HG02610 (cell line): ENCODE measurements around the gene RAD9A.
A peak's percentile ranks its signal among the peaks of the same experiment; 100 is the strongest.

Experiments used
- ATAC-seq: cut with Tn5 transposase; IDR thresholded peaks from one replicate; pipeline ENCODE4 v1.9.1; 2021; ENCODE audit warnings: mild to moderate bottlenecking, moderate library complexity; ENCODE audit not compliant: unreplicated experiment

The RAD9A gene

DNA sequence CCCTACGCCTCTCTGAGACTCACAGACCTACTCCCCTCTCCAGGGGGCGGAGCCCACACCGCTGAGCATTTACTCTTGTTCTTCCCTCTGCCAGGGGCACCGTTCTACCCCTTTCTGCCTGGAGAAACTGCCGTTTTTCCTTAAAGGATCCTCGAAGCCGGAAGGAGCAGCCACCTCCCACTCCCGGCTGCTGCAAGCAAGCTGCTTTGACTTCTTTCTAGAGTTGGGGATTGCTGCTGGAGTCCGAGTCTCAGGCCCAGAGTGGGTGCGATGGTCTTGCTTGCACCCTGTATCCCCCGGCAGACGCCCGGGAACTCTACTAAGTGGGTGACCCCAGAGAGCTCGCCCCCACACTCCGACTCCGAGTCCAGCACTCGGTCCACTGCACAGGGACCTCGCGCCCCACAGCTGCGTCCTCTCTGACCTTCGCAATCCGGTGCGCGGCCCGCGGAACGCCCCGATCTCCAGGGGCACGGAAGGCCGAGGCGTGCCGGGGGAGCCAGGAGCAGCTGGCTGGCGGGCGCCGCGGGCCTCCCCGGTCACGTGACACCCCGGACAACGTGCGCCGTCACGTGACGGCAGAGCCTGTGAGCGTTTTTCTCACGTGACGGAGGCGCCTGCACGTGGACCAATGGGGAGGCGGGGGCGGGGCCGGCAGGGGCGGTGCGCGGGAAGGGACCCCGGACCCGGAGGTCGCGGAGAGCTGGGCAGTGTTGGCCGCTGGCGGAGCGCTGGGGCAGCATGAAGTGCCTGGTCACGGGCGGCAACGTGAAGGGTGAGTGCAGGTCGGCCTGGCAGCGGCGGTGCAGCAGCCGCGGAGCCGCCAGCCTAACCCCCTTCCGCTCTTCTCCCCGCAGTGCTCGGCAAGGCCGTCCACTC lies at the start of gene RAD9A:
TSS of gene RAD9A (plus strand) at position 683 of the 879 bp plus-strand sequence. CDS start at position 742, 59 bp downstream.
- peak; percentile 49 for ATAC-seq

DNA sequence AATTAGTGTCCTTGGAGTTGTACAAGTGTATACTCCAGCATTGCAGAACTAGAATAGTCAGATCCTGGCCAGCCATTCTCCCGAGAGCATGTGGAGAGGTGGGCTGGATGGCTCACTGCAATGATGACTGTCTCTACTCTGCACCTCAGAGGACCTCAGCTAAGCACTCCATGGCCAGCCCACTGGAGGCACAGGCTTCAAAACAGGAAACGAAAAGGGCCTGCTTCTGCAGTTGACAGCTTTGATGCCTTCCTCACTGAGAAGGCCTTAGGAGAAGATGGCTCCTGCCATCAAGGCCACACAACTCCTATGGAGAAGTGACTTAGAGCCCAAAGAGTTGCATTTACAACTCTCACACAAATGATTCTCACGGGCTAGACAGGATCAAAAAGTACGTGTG lies 47.5 kb upstream of the RAD9A start:
- ATAC-seq = no peak

DNA sequence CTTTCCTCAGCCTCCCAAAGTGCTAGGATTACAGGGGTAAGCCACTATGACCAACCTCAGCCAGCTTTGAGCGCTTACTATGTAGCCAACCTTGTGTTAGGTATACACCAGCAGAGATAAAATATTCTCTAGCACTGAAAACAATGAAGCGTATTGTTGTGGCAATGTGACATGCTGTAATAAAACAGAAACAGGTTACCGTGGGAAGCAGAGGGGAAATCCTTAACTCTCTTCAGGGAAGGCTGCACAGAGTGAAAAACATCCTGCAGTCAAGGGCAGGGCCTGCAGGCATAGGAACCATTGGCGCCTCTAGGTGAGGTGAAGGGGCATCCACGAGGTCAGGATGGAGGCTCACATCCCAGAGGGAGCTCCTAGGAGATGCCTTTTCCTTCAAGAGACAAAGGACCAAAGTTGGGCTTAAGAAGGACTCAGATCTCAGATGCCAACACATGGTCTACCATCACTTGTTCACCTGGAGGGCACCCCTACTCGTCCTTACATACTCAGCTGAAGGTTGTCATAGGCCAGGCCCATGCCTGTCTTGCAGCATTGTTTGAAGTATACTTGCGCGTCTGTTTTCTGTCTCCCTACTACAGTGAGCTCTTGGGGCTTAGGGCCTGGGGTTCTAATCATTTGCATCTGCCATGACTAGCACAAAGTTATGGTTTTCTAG lies 46.4 kb upstream of the RAD9A start:
- ATAC-seq = peak; percentile 55

DNA sequence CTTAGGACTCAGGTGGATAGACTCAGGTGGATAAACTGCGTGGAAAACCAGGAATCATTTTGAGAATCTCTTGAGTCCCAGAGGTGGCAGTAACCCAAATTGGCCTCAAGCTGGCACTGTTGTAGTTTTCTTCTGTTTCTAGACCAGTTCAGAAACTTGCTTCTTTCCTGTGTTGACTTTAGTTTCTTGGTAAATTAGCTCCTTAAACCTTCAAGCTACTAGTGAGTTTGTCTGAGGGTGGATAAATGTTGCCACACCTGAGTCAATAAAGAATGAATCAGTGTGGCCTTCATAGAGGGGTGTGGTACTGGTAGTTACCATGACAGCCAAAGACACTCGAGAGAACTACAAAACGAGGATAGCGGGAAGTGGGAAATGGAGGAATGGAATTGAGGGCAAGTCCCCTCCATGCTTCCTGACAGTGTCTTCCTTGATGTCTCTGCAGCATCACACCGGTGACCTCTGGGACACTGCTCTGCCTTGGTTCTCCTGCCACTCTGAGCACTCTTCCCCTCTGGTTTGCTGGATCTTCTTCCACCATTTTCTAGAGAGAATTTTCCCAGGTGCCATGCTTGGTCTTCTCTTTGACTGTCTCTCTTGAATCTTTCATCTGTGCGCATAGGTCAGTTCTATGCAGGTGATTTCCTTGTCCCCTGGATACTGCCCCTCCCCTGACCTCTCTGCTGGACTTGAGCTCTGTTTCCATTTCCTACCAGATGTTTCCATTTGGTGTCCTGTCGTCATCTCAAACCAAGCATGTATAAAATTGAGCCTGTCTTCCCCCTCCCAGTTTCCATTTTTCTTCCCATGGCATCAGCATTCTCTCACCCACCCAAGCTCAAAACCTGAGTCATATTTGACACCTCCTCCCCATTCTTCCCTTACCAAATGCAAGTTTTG lies 45.6 kb upstream of the RAD9A start:
- ATAC-seq = no peak

DNA sequence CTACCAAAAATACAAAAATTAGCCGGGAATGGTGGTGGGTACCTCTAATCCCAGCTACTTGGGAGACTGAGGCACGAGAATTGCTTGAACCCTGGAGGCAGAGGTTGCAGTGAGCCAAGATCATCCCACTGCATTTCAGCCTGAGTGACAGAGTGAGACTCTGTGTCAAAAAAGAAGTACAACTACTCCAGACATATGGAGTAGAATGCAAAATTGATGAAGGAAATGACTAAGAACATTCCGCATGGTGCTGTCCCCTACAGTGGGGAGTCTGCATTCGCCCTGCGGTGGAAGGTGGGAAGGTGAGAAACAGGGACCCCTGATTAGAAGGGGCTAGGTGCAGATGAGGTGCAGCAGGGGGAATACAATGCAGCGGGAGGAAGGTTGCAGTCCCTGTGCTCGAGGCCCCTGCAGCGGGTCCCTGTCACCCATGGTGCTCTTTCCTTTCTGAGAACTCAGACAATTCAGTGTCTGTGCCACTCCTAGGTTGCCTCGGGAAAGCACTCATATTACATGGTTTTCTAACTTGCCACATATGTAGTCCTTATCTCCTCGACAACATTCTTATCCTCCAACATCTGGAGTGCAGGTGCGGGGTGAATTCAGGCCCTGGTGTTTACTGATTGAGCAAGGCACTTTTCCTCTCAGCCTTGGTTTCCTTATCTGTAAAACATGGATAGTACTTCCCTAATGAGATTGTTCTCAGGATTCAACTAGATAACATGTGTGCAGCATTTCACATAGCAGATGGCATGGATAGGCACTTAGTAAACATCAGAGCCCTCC lies 43.6 kb upstream of the RAD9A start:
- no peak for ATAC-seq

DNA sequence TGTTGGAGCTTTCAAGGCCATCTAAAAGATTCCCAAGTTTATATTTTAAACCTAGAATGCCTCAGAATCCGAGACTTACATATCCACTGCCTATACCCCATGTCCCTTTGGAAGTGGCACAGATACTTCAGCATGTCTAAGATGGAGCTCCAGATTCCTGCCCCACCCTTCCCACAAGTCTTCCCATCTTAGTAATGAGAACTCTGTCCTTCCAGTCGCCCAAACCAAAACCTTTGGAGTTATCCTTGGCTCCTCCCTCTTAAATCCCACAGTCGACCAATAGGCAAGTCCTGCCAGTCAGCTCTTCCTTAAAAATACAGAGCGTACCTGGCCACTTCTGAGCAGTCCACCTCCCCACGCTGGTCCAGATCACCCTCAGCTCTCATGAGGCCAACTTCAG lies 42.8 kb upstream of the RAD9A start:
- ATAC-seq = no peak

DNA sequence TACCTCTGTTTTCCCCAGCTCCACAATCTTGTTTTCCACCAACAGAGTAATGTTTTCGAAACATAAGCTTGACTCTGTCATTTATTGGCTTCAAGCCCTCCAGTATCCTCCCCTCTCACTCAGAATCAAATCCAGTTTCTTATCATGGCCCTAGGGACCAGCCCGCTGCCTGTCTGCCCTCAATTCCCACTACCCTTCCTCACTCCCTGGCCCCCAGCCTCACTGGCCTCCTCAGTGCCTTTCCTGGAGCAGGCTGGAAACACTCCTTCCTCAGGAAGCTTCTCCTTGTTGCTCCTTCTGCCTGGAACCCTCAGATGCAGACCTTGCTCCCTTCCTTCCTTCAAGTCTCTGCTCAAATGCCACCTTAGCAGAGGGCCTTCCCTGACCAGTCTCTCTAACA lies 42.3 kb upstream of the RAD9A start:
- no peak for ATAC-seq

DNA sequence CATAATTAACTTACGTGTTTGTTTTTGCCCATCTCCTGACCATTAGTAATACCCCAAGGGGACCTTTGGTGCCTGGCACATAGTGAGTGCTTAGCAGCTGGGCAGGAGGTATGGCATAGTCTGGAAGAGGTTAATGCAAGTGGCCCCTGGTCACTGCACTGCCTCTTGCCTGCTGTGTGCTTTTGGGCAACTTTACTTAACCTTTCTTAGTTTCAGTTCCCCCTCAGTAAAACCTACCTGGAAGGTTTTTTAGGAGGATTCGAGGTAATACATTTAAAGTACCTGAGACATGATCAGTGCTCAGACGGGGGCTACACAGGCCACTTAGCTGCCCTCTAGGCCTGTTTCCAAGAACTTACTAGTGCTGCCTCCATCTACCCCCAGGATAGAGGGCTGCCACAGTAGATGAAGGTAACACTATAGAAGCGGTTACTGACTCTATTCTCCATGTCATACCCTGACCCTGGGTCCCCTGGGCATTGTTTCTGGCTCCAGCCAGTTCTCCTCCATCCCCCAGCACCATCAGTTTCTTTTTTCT lies 41.8 kb upstream of the RAD9A start:
- no peak for ATAC-seq

DNA sequence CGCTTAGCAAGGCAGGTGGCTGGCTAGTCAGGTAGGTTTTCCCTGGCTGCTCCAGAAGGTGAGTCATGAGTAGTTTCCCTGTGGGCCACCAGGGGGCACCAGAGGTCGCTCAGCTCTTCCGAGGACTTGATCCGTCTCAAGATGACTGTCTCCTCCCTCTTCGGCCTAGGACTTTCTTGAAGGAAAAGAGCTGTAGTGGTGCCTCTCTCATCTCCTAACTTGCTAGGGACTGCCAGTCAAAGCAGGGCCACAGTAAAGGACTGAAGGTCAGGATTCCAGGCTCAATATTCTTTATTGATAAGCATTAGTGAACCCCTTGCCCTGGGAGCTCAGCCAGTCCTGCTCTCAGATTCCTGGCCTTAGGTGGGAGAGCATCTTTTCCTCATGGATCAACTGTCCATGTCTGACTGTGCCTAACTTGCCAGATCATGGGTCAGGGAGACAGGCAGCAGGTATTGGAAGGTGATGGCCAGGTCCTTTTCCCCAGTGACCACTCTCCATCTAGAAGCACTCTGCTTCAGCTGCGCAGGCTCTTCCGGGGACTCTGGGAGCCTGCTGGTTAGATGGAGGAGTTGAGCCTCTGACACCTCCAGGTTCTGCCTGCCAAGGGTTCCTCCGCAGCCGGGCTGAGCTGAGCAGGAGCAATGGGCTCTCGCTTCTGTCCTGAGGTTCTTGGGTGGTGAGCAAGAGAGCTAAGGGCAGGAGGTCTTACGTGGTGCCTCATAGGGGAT lies 40.3 kb upstream of the RAD9A start:
- no peak for ATAC-seq

DNA sequence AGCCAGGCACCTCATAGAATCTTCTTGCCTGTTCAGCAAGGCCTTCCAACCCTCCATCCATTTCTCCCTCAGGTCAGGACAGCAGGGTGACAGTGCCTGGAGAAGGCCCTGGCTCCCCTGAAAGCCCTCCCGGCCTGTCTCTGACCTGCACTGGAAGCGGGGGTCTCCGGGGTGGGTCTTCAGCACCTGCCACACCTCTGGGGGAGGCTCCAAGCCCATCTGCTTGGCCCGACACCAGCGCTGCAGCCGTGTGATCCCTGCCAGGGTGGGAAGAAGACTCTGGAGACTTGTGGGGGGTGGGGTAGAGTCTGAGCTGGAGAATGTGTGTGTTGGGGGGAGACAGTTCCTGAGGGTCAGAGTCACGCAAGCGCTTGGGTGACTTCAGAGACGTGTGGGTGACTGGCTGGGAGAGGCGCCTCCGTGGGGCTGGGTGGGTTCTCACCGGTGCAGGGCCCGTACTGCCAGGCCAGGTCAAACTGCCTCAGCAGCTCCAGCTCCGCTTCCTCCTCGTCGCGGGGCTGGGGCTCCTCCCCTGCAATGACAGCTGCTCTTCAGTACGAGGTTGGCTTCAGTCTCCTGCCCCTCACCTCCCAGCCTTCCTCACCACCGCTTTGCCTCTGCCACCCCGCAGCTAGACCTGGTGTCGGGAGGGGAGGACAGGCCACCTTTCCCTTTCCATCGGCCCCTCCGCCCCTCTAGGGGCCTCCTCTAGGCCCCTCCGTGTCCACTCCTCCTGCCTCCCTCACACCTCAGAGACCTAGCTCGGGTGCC lies 39.1 kb upstream of the RAD9A start:
- ATAC-seq = peak; percentile 15

DNA sequence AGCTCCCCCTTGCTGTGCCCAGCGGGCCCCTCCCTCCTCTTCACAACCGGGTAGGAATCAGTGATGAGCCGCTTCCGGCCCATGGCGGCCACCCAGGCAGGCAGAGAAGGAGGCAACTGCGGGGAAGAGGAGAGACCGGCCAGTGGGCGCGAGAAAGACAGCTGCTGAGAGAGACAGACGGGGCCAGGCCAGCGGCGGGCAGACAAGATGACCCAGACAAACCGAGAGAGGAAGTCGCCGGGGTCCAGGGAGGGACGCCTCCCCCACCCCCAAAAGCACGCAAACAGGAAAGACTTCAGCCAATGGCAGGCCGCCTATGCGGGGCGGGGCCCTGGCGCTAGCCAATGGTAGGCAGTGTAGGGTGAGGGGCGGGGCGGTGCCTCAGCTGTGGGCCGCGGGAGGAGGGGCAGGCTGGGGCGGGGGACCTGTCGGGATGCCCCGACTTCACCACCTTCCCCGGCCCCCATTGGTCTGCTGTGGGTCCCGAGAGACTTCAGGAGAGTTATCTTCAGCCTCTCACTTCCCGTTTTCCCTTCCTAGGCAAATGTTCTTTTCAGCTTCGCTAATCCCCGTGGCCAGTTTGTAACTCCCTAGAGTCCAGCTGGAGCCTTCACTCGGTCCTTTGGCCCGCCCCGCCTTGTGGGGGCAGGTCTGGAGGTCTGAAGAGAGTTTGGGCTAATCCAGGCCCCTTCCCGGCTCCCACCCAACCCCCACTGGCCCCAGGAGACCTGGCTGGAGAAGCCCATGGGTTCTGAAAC lies 38.3 kb upstream of the RAD9A start, which contains the start of gene POLD4:
TSS of gene POLD4 (minus strand) at position 230 of the 758 bp plus-strand sequence. CDS start at position 83, 147 bp downstream.
- peak; percentile 81 for ATAC-seq

DNA sequence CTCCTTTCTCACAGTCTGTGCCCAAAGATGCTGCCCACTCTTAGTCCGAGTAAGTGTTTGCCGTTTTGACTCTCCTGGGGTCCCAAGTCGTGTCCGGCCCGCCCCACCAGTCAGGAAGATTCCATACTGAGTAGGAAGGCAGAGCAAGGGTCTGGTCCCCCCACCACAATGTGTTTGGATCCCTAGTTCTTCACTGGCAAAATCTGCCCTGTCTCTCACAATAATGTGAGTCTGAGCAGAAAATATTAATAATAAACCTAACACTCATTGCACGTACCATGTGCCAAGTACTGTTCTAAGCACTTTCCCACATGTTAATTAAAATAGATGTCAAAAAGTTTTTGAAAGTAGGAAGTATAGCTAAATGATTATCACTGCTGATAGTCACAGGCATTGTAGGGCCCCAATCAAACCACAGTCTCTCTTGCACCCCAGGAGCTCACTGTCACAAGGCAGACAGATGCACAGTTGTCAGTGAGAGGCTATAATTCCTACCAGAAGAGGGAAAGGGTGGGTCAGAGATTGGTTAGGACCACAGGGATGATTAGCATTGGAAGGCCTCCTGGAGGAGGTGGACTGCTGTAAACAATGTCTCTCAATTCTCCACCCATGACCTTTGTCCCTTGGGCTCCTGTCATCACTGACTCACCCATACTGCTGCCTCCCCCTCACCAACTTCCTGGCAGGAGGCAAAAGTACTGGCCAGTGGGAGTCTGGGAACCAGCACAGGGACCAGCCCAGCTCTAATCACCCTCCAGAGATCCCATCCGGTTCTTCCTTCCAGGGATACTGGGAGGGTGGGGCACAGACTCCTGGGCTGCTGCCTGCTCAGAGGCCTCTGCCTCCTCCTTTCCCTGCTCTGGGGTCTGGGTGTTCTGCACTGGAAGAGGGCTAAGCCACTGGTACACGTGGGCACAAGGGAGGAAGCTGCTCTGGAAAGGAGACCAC lies 37.4 kb upstream of the RAD9A start:
- ATAC-seq = no peak

DNA sequence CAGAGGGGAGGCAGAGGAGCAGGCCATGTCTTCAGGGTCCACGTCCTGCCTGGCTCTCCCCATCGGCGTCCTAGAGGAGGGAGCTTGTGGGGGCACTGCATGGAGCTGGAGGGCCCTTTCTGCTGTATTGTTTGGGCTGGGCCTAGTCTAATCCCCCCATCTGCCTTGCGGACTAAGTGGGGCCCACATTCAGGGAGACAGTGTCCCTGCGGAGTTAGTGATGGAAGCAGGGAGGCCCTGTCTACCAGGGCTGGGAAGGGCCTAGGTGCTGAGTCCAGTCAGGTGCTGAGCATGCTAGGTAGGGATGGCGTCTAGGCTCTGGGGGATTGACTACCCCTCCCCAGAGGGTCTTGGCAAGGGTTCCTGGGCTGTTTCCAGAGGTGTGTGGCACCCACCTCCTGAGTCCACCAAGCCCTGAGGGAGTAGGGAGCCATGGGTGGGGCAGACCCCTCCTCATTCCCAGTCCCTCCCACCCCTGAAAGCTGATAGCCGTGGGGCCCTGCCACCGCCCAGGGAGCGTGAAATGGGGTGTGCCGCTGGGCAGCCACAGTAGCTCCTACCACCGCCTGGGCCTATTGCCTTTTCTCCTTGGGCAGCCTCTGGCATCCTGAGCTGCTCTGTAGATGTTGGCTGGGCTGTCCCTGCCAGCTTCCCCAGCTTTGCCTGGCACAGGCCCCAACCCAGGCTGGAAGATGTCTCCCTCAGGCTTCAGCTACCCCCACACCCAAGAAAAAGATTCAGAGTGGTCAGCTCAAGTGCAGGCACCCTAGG lies 36.6 kb upstream of the RAD9A start:
- no peak for ATAC-seq

DNA sequence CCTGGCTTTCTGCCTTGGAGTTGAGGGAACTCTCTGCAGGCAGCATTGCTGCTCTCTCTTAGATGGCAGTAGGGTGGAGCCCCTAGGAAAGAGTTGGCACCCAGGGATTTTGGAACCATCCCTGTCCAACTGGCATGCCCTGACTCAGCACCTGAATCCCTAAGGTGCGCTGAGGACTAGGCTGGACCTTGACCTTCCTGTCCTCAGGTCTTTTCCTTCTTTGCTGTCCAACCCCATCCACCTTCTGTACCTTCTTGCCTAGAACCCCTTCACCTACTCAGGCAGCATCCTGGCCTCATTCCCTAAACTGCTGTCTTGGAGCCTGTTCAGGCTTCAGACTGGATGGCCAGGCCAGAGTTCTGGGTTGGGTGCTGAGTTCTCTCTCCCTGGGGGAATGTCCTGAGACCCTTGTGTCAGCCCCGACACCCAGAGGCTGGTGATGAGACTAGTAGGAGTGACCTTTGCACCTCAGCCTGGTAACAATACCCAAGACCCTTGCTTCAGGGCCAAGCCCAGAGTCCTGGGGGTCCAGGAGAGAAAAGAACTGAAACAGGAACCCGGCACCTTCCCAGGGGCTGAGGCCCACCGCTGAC lies 35.9 kb upstream of the RAD9A start:
- no peak for ATAC-seq

DNA sequence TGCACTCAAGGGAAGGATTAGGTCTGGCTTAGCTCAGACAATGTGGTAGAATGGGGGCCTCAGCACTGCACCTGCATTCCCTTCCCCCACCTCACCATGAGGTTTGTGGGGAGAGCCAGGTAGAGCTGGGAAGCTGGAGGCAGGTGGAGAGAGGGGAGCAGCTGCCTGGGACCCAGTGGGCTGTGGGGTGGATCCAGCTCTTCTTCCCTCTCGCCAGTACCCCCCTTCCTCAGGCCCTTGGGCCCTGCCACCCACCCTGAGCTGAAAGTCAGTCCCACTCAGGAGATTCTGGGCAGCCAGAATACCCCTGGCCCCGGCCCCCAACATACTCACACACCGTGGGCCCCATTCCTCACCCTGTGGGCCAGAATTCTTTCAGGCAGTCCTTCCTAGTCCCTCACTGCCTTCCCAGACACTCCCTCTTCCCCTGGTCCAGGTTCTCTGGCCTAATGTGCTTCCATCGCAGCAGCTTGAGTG lies 35.4 kb upstream of the RAD9A start:
- no peak for ATAC-seq
